Measurements from ENCODE around the gene TMSB4X.

The TMSB4X gene

GRCh38 chrX:12954981-12955380 lies 19.9 kb upstream of the TMSB4X start:
- H3K27ac ChIP-seq (ENCODE audit: poor library complexity, severe bottlenecking): no peak overlapping the region
- H3K4me3 ChIP-seq (ENCODE audit: severe bottlenecking): no peak overlapping the region
- H3K9me3 ChIP-seq (ENCODE audit: severe bottlenecking): no peaks in the 10 kb centered on the region
- H3K36me3 ChIP-seq (ENCODE audit: low read depth): no peaks in the 10 kb centered on the region
- H3K4me1 ChIP-seq (ENCODE audit: insufficient read depth, poor library complexity, severe bottlenecking): peaks cover 17% of the 10 kb centered on the region
- DNase-seq (ENCODE audit: low spot score): no peak
- no peak for ATAC-seq (ENCODE audit: low read depth)
- TF ChIP-seq CTCF (IDR thresholded peaks at IDR 0.05; ENCODE audit: poor library complexity, severe bottlenecking): no peak
- no peaks in the 10 kb centered on the region for H3K27me3 ChIP-seq (ENCODE audit: insufficient read depth, poor library complexity, severe bottlenecking)

GRCh38 chrX:12955882-12956703 lies 18.8 kb upstream of the TMSB4X start:
- no peak for TF ChIP-seq CTCF (IDR thresholded peaks at IDR 0.05; ENCODE audit: poor library complexity, severe bottlenecking)
- H3K9me3 ChIP-seq (ENCODE audit: severe bottlenecking): no peaks in the 10 kb centered on the region
- H3K4me1 ChIP-seq (ENCODE audit: insufficient read depth, poor library complexity, severe bottlenecking): peaks cover 17% of the 10 kb centered on the region
- H3K36me3 ChIP-seq (ENCODE audit: low read depth): no peaks in the 10 kb centered on the region
- ATAC-seq (ENCODE audit: low read depth) (peak; percentile 56; the same call in 2 of the 3 replicates), DNase-seq (ENCODE audit: low spot score) (no peak)
- no peaks in the 10 kb centered on the region for H3K27me3 ChIP-seq (ENCODE audit: insufficient read depth, poor library complexity, severe bottlenecking)
- H3K27ac ChIP-seq (ENCODE audit: poor library complexity, severe bottlenecking): peak overlapping the region; percentile 90
- no peak overlapping the region for H3K4me3 ChIP-seq (ENCODE audit: severe bottlenecking)

GRCh38 chrX:12956704-12957534 lies 18.0 kb upstream of the TMSB4X start:
- peak; percentile 81 for ATAC-seq (ENCODE audit: low read depth)
- Histone ChIP-seq H3K4me3 (ENCODE audit: severe bottlenecking) (no peak overlapping the region), H3K4me1 (ENCODE audit: insufficient read depth, poor library complexity, severe bottlenecking) (peaks cover 17% of the 10 kb centered on the region), H3K36me3 (ENCODE audit: low read depth) (no peaks in the 10 kb centered on the region), H3K9me3 (ENCODE audit: severe bottlenecking) (no peaks in the 10 kb centered on the region), H3K27ac (ENCODE audit: poor library complexity, severe bottlenecking) (peak overlapping the region; percentile 90), H3K27me3 (ENCODE audit: insufficient read depth, poor library complexity, severe bottlenecking) (no peaks in the 10 kb centered on the region)
- DNase-seq (ENCODE audit: low spot score): no peak
- no peak for TF ChIP-seq CTCF (IDR thresholded peaks at IDR 0.05; ENCODE audit: poor library complexity, severe bottlenecking)

- no peak overlapping the region for H3K27ac ChIP-seq (ENCODE audit: poor library complexity, severe bottlenecking)
Observed at GRCh38 chrX:12958059-12958458, 16.9 kb upstream of the TMSB4X start.

More at GRCh38 chrX:12958059-12958458, 16.9 kb upstream of the TMSB4X start:
- Histone ChIP-seq H3K9me3 (ENCODE audit: severe bottlenecking) (no peaks in the 10 kb centered on the region), H3K36me3 (ENCODE audit: low read depth) (no peaks in the 10 kb centered on the region), H3K4me1 (ENCODE audit: insufficient read depth, poor library complexity, severe bottlenecking) (peaks cover 17% of the 10 kb centered on the region), H3K27me3 (ENCODE audit: insufficient read depth, poor library complexity, severe bottlenecking) (no peaks in the 10 kb centered on the region), H3K4me3 (ENCODE audit: severe bottlenecking) (no peak overlapping the region)
- no peak for ATAC-seq (ENCODE audit: low read depth)
- no peak for DNase-seq (ENCODE audit: low spot score)
- TF ChIP-seq CTCF (IDR thresholded peaks at IDR 0.05; ENCODE audit: poor library complexity, severe bottlenecking): no peak
